GM19193 (cell line): ENCODE data around the gene DSEL.

ENCODE experiments used
- POLR2A ChIP-seq: IDR thresholded peaks from 4 replicates; pipeline ENCODE4 v1.6.1; 2011; ENCODE audit not compliant: insufficient read depth, insufficient read length; ENCODE audit errors: extremely low read depth

The DSEL gene

DNA sequence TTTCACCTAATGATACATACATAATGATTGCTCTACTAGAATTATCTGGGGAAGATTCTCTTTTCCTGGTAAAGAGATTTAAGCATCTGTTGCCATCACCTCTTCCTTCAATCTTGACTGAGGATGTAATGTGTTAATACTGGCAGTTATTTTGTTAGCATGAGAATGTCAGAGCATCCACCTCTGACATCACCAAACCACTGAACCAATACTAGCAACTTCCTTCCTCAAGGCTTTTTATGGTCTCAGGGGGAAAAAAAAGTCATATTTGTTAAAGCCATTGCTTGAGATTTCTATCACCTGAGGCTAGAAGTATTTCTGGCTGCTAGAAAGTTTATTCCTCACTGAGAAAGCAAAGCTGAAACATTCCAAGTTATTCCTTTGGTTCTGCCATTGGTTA is 48.5 kb downstream of the DSEL start:
- no peak for TF ChIP-seq POLR2A

DNA sequence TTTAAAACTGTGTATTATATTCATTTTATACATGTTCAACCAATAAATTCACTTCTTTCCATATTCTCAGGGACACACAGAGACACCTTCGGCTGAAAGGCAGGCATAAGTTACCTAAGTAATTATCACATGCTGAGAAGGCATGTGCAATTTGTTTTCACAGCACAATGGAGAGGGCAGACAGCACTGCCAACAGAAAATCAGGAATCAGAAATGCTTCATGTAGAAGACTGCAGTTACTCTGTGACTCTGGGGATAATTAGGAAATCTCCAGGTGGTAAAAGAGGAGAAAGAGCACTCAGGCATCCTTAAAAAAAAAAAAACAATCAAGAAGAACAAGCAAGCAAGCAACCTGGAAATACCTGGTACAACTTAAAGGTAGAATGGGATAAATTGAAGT is 49.3 kb downstream of the DSEL start:
- TF ChIP-seq POLR2A: no peak

- no peak for TF ChIP-seq POLR2A
Observed at GRCh38 chr18:67464499-67464898, 52.0 kb downstream of the DSEL start.

DNA sequence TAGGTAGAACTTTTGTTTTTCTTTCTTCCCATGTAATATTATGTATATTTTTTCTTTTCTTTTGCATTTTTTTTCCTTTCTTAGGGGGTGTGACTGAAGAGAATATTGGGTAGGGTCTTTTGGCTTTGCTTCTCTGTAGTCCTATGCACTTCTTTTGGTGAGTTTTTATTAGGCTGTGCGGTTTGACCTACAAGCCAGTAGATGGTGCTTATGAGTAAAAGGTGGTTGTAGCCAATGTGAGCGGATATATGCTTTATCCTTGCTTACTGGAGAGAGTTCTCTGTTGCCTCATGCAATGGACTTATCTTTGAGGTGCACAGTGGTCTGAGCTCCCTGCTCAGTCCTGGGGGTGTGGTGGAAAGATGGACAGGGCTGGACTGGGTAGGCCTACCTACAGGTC is 52.7 kb downstream of the DSEL start:
- no peak for TF ChIP-seq POLR2A

DNA sequence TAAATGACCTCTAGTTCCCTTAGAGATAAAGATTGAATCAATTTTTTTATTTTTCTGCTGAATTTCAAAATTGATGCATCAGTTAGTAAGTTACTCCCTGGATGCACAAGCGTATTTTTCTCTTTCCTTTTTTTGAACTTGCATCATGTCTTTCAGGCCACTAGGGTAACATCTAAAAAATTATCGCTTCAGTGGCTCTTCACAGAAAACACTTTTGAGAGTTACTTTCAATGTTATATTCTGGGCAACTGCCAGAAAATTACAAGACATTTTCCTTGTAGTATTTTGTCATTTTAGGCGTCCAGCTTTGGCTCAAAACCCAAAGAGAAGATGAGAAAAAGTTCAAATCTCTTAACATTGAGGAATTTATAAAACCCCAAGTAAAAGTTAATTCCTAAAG is 59.8 kb downstream of the DSEL start:
- TF ChIP-seq POLR2A: no peak
